ENCODE results near the gene TWF2.

DNA sequence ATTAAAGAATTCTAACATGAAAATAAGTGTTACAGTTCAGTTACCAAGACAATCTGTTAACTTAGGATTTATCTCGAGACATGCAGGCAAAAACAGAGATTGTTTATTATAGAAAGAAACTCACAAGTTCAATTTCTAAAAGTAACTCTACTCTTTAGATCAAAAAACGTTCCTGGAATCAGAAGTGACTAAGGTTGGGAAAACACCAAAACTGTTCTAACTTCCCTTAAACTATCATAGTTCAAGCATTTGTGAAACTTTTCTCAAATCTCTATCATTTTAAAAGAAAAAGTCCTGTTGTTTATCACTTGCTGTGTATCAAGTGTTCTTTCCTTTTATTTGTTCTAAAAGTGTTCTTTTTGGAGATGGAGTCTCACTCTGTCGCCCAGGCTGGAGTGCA is 30.8 kb upstream of the TWF2 start:
- TF ChIP-seq POLR2A (IDR thresholded peaks at IDR 0.05), result no peak
- TF ChIP-seq, protein P1, sequence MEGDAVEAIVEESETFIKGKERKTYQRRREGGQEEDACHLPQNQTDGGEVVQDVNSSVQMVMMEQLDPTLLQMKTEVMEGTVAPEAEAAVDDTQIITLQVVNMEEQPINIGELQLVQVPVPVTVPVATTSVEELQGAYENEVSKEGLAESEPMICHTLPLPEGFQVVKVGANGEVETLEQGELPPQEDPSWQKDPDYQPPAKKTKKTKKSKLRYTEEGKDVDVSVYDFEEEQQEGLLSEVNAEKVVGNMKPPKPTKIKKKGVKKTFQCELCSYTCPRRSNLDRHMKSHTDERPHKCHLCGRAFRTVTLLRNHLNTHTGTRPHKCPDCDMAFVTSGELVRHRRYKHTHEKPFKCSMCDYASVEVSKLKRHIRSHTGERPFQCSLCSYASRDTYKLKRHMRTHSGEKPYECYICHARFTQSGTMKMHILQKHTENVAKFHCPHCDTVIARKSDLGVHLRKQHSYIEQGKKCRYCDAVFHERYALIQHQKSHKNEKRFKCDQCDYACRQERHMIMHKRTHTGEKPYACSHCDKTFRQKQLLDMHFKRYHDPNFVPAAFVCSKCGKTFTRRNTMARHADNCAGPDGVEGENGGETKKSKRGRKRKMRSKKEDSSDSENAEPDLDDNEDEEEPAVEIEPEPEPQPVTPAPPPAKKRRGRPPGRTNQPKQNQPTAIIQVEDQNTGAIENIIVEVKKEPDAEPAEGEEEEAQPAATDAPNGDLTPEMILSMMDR (IDR thresholded peaks at IDR 0.05), result no peak

All from tibial nerve (tissue), 3 donors.